HG03108 (cell line): ENCODE measurements around the gene SFXN5.
A peak's percentile ranks its signal among the peaks of the same experiment; 100 is the strongest.
"Not testable (repeated sequence)": the region's sequence is repeated elsewhere in the genome, so short reads cannot be mapped to it uniquely, and the experiment has no call there.

Source experiments
- ATAC-seq: cut with Tn5 transposase; IDR thresholded peaks from one replicate; pipeline ENCODE4 v1.9.1; 2021; ENCODE audit warnings: moderate library complexity; ENCODE audit not compliant: unreplicated experiment

The SFXN5 gene

DNA sequence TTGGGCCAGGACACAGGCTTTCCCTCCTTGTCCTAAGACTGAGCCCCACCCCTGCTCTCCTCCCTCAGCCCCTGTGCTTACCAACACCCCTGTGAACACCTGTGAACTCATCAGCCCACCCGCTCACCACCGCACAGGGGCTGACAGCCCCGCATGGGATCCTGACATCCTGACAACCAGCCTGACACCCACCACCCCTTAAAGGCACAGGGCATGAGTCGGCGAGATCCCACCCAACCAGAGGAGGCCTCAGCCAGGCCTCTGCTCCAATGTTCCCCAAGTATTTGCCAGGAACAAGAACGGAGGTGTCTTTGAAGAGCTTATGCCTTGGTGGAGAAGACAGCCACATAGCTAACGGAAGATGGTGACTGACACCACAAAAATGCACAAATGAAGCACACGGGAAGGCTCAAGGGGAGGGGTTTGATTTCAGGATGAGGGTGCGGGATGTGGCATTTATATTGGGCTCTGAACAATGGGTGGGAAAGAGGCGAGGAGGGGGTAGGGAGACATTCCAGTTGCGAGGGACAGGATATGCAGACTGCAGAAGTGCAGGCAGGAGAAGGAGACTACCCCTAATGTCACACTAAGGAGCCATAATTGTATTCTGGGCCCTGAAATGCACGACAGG is 30.2 kb upstream of the SFXN5 start:
- no peak for ATAC-seq

DNA sequence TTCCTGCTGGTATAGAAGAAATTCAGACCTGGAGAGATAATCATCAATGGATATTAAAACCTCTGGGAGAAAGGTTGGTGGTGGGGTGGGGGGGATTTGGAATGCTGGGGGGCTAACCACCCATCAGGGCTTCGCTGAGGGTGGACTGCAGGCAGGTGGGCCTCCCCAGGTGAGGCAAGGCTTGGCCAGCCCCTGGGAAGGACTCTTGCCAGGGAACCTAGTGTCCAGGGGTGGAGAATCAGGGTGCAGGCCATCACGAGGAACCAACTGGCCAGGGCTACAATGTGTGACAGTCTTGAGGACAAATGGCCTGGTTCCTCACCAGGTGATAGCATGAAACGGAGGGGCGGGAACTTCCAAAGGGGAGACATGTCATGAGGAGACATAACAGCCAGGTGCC is 29.4 kb upstream of the SFXN5 start:
- no peak for ATAC-seq

DNA sequence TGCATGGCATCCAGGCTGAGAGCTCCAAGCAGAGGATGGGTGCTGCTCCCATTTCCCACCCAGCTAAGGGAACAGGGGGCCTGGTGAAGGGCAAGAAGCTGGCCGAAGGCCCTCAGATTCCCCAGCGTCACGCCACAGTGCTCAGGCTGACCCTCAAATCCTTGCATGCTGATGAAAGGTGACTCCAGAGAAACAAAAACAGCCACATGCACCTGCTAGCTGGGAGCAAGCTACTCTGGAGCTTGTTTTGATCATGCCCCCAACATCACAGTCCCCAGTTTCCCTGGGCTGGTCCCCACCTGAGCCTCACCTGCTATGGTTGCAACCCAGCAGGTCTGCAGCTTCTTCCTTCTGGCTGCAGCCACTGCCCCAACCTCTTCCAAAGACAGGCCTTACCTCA is 28.0 kb upstream of the SFXN5 start:
- no peak for ATAC-seq

DNA sequence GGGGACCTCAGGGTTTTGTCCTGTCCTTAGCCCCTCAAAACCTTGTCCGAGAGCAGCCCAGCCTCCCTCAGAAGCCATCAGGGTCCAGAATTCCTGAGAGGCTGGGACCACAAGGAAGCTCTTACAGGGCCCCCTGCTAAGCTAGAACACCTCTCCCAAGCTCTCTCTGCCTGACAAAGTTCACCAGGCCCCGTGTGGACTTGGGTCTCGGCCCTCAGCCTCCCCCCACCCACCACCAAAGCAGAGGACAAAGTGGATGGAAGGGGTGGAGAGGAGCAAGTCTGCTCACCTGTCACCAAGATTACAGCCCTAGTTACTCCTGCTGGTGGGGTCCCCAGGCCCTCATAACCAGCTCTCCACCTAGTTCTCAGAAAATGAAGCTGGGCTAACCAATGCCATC is 24.4 kb upstream of the SFXN5 start:
- ATAC-seq, result no peak

DNA sequence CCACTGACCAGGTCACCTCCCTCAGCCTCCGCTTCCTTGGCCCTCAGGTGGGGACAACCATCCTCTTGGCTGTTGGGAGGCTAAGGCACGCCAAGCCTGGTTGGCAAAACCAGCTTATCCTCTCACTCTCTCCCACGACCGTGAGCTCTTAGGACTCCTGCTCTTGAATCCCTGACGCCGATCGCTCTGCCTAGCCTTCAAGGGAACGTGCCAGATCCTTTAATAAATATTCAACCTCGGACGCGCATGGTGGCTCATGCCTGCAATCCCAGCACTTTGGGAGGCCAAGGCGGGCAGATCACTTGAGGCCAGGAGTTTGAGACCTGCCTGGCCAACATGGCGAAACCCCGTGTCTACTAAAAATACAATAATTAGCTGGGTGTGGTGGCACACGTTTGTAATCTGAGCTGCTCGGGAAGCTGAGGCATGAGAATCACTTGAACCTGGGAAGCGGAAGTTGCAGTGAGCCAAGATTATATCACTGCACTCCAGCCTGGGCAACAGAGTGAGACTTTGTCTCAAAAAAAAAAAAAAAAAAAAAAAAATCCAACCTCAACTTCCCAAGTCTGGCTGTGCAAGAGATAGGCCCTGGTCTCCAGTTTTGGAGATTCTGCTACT is 22.2 kb upstream of the SFXN5 start:
- not testable (repeated sequence) for ATAC-seq

DNA sequence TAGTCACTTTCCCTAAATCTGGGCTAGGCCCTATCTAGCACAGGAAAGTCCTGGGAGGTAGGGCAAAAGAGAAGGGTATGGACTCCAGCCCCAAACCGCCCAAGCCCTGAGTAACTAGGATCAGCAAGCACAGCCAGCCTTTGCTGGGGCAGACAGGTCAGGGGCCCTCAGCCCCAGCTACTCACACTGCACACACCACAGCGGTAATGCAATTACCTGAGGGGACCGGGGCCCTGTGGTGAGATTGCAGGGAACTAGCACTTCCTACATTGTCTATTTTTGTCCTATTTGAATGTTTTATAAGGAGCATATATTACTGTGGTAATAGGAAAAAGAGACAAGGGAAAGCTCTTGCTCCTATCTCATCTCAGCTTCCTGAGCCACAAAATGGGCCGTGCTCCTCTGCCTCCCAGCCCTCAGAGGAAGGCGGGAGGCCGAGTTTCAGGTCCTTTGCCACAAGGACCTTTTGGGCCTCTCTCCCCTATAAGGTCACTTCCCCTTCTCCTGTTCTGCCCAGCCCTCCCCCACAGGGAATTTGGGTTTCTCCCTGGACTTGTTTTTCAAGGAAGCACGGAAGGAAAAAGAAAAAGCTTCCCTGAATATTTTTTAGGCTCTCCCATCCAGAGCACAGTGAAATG is 20.8 kb upstream of the SFXN5 start:
- ATAC-seq, result no peak

DNA sequence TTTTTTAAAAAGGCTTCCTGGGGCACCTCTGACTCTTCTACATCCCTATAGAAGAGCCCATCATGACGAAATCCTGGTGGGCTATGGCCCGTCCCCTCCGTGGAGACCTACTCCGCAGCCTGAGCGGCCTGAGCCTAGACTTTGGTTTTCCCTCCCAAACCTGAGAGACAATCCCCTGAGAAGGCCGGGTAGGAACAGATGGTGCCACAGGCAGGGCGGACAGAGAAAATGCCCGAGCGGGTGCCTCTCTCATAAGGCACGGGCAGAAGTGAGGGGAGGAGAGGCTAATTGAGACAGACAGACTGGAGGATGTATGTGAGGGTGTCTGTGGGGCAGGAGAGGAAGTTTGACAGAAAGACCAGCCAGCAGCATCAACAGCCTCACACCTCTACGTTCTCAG is 20.2 kb upstream of the SFXN5 start:
- ATAC-seq, result no peak

DNA sequence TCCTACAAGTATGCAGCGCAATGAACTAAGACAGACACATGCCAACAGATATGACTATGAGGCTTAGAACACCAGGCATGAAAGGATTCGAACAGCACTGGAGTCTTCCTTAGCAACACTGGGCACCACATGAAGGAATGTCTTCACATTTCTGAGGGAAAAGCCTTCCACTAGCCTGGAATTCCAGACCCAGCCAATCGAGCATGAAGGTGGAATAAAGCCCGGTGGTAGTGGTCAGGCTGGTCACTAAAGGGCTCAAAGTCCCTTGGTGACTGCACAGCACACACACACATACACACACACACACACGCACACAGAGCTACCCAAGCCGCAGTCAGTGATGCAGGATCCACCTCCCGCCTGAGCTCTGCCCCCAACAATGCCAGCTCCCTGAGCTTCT is 19.7 kb upstream of the SFXN5 start:
- ATAC-seq, result no peak

DNA sequence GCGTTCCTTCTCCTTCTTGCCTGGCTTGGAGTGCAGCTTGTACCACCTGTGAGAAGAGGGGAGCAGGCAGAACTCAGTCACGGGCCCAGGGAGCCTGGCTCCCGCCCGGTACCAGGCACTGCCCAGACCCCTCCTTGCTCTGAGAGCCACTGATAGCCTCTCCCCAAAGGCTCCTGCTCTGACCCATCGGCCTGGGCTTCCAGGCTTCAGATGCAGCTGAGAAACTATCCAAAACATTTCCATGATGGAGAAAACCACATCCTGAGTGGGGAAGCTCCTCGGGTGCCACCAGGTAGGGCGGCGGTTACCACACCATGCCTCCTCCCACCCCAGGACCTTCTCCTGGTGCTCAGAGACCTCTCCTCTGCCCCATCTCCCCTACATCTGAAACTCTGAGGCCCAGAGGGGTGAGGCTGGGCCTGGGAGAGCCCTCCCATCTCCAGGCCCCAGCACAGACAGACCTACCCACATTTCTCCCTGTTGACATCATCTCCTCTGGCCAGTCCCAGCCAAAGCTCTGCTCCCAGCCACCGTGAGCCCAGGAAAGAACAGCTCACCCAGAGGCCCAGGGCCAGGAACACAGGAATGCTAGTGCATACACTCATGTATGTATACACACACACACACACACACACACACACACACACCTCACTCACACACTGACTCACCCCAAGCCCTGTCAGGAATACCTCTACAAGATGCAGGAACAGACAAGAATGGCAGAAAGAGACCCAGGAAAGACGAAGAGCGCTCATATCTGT is 17.9 kb upstream of the SFXN5 start:
- ATAC-seq, result no peak

DNA sequence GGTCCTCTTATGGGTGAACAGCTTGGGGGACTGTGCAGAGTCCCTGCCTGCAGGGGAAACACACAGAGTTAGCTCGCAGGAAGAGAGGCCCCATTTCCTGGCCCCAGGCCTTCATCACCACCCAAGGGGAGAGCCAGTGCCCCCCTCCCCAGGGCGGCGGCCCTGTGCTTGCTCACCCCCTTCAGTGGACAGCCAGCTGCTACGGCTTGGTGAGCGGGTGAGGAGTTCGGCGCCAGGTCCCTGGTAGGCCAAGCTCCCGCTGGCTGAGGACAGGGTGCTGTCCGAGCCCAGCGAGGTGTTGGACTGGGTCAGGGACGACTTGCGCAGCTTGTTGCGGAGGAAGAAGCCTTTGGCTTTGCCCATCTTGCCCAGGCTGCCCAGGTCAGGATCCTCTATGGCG is 17.2 kb upstream of the SFXN5 start:
- no peak for ATAC-seq

DNA sequence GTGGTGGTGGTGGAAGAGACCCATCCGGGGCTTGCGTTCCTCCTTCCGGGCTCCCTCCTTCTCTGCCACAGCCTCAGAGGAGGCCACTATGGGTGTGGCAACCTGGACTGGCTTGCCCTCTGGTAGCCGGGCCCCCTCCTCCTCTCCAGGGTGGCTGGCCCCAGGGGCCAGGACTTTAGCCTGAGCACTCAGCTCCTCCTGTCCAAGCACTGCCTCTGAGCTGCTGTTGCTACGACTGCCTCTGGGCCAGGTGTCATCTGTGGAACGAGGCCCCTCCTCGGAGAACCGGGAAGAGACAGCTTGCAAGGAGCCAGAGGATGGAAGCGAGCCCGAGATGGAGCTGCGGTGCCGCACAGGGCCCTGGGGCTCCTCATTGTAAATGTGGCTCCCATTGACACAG is 16.7 kb upstream of the SFXN5 start:
- no peak for ATAC-seq

DNA sequence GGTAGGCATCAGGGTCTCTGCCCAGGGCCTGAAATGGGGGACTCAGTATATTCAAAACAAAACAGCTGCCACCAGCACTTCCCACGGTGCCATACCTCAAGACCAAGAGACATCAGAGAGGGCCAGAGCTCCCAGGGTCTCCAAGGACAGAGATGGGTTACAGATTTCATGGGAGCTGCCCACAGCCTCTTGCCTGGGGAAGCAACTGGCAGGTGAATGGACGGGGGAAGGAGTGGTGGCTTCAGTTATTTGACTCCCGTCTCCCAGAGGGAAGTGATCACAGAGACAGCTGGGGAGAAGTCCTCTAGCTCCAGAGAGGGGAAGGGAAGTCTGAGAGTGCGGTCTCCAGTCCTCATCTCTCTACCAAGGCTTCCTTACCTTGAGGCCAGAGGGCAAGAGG is 15.8 kb upstream of the SFXN5 start:
- ATAC-seq, result no peak

DNA sequence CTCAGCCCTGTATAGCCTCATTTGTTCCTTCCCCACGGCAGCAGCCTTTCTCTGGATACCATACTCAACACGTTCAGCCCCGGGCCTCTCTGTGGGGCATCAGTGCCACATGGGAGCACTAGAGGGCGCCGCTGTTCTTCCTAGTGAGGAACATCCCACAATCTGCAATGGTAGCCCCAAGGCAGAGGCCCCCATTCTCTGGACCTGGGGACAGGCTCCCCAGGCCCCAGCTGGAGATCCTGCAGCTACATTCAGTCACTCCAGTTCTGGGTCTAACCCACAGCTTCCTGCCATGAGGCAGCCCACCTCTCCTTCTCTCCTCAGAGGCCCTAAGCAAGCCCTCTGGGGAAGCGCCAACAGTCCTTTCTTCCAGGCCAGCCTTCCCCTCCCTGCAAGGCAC is 14.2 kb upstream of the SFXN5 start:
- peak; percentile 81 for ATAC-seq

DNA sequence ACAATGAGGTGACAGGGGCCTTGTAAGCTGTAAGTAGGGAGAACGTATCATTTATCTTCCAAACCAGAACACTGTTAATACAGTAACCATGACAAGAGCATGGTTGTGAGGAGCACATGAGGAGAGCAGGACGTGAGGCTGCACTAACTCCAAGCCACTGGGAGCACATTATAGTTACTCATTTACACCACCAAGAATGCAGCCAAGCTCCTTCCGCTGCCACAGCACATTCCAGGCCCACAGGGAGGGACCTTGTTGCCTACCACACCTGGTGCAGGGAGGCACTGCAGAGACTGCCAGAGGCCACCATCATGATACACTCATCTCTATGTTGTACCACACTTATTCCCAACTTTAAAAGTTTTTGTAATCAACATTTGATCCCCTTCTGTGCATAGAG is 13.5 kb upstream of the SFXN5 start:
- ATAC-seq, result no peak

DNA sequence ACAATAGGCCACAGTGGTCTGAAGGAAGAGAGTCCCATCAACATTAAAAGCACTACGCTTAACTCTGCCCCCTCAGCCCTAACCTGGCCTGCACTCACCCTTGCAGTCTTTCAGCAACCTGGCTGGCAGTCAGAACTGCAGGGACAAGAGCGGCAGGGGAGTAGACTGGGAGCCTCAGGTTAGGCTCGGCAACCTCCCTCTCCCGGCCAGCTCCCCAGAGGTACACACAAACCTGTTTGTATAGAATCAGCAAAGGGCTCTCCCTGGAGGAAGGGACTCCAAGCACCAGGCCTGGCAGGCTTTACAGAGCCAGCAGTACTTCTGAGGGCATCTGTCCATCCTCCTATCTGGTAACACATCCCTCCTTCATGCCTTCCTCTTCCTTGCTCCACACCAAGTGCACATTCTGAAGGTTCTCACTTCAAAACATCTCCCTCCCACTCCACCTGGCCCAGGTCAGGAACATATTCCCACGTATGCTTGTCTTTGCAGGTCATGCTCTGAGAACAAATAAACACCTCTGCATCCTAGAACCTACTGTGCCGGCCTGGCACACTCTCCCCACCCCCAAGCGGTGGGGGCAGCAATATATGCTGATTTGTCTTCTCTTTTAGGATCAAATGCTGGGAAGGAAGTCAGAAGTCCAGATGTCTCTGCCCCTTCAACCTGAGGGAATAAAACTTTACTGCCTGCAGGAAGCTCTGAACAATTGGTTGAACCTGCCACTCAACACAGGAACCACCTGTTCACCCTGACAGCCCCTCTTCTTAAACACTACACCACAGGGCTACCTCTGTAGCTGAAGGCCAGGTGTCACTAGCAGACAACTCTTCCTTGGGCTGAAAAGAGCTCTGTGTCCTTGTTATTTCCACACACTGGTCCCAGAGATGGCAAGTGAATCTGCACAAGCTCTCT is 12.6 kb upstream of the SFXN5 start:
- no peak for ATAC-seq

DNA sequence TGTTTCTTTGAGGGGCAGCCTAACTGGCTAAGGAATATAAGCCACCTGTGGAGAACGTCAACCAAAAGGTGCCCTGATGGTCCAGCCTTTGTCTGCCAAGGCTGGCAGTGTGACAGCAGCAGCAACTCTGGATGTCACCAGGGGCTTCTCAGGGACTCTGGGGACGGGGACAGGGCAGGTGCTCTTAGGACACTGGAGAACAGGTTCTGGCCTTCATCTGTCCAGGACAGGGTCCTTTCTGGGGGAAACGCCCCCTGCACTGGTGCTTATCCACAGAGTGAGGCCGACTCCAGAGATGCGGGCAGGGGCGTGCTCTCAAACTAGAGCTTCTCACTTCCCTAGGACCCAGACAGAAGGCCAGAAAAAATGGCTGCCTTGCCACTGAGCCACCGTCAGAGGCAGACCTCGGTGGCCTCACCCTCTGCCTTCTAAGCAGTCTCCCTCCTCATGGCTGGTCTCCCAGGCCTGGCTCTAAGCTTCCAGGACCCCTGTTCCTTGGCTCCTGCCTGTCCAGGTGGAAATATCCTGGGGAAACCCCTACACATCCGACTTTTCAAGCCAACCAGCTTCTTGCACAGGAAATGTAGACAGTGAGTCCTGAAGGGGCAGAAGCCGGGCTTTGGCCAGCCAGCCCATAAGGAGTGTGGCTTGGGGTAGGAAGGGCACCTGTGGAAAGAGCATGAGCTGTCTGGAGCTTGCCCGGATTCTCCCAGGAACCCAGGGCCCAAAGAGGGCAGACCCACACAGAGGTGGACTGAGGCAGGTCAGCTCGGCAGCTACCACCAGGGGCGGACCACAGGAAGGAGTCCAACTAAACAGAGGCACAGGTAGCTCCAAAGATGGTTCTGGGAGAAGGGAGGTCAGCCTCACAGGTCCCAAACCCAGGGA is 11.3 kb upstream of the SFXN5 start:
- ATAC-seq, result no peak

DNA sequence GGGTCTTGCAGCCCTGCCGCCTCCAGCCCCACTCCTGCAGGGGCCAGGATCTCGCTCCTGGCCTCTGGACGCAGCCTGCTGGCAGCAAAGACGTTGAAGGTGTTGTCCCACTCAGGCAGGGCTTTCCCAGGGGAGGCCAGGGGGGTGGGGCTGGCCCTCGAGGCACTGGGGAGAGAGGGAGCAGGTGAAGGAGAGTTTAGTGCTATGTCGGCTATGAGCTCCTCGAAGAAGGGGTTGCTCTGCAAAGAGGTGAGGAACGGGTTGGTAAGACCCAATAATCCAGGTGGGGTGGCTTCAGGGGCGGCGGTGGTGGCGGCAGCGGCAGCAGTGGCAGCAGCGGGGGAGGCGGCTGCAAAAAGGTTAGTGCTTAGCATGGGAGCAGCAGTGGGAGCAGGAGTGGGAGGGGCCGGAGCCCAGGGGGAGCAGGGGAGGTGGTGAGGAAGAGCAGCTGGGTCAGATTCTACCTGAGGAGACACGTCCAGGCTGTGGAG is 9.7 kb upstream of the SFXN5 start:
- ATAC-seq, result no peak

DNA sequence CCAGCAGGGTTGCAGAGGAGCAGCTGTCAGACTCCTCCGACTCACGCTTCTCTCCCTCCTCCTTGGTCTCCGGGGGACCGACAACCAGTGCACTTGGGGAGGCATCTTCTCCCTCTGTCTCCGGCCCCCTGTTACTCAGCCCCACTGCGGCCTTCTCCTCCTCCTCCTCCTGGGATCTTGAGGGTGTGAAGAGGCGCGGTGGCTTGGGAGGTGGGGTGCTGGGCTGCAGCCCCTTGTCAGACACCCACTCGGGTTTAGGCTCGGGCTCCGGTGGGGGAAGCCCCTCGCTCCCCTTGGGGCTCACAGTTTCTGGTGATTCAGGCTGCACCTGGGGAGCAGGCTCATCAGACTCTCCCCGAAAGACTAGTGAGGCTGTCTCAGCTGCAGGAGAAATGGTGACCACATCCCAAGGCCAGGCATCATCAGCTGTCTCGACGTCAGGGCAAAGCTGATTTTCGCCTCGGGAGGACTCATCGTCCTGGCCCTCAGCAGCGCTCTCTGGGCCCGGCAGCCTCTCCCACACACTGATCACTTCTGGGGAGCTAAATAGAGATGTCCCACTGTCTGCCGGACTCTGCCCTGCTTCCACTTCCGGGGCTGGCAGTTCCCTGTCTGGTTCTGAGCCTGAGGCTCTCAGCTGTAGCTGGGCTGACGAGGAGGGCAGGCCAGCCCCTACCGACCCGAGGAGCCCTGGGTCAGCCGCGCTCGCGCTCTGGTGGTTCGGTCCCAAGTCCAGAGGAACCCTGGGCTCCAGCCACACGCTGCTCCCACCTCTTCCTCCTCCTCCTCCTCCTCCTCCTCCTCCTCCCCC is 9.0 kb upstream of the SFXN5 start:
- no peak for ATAC-seq

DNA sequence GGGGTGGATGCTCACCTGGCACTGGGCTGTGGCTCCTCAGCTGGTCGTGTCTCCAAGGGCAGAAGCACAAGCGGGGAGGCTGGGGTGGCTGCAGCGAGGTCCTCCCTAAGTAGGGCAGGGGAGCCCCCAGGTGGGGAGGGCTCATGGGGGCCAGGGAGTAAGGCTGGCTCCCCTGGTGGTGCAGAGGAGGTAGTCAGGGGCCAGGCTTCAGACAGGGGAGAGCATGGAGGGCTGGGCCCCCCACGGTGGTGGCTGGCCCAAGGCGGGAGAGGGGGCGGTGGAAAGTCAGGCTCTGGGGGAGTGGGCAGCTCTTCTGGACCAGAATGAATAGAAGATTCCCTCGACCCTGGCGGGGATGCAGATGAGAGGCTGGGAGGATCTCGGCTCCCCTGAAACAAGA is 8.1 kb upstream of the SFXN5 start:
- ATAC-seq, result no peak
